Embryonic facial prominence (tissue), 1 donor: ENCODE data around the gene ALDH1B1.
"Not testable (repeated sequence)": the region's sequence is repeated elsewhere in the genome, so short reads cannot be mapped to it uniquely, and the experiment has no call there.

Experiments
- DNase-seq: peaks from one replicate; pipeline ENCODE4 v3.0.0-alpha.2; 2016; ENCODE audit errors: extremely low spot score

Gene ALDH1B1

DNA sequence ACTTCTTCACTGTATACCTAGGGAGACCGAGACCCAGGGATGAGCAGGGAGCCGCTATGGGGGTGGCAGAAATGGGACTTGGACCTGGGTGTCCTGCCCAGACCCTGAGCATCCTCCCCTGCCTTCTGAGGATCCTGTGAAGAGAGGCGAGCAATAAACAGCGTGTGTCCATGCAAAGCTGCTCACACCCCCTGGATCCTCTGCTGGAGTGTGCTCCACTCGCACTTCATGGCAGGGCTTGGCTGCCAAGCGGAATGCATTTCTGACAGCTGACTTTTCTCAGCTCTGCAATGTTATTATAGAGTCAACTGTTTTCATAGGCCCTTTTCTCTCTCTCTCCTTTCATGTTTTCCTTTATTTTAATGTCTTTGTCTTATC, 31.0 kb upstream of the ALDH1B1 start:
- DNase-seq = no peak

DNA sequence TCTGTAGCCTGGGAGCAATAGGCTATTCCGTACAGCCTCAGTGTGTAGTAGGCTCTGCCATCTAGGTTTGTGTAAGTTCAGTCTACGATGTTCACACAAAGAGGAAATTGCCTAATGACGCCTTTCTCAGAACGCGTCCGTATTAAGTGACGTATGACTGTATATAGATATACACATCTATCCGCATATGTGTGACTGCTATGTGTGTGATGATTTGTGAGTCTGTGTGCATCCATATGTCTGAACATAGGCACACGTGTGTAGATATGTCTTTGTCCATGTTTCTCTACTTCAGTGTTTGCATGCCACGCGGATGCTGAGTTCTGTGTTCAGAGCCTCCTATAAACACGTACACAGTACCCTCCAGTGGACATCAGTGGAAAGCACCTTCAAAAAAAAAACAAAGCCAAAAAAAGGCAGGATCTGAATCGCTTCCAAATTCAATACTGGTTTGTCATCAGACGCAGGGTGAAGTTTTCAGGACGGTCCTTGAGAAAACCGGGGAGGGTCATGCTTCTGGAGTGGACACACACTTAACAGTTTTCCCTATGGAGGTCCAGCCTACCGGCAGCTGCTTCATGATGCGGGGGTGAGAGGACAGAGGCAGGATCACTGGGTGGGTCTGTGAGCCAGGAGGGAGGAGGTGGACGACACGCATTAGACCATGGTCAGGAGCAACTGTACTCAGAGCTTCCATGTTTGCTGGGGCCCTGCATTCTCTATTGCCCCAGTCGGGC, 29.5 kb upstream of the ALDH1B1 start:
- peak; percentile 43 for DNase-seq

GRCh38 chr9:38363589-38363925, 28.9 kb upstream of the ALDH1B1 start:
- no peak for DNase-seq

DNA sequence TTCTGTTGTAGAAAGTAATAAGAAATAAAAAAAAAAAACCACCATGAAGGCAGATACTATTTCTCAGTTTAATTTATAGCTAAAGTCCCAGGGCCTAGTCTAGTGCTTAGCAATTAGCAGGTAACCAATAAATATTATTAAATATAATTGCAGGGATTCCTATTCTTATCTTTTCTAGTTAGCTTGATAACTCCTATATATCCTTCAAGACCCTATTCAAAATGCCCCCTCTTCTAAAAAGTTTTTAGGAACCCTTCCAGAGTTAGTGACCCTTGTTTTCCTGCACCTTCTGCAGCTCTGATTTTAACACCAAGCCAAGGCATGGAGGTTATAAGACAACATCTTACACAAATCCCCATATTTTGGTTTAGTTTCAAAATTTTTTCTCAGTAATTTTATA, 24.6 kb upstream of the ALDH1B1 start:
- no peak for DNase-seq

DNA sequence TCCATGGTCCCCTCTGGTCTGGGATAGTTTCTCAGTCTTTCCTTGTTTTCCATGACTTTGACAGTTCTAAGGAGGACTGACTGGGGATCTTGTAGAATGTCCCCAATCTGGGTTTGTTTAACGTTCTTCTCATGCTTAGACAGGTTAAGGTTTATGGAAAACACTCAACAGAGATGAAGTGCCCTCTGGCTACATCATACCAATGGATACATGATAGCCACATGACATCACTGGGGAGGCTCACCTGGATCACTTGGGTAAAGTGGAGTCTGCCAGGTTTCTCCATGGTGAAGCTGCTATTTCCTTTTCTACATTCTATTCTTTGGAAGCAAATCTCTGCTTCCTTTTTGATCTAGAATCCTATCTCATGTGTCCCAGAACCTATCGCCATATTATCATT, 23.8 kb upstream of the ALDH1B1 start:
- no peak for DNase-seq

- DNase-seq = no peak
Observed at GRCh38 chr9:38370176-38370575, 22.3 kb upstream of the ALDH1B1 start.

- DNase-seq = no peak
Observed at GRCh38 chr9:38371495-38371894, 21.0 kb upstream of the ALDH1B1 start.

GRCh38 chr9:38372762-38373619, 19.5 kb upstream of the ALDH1B1 start:
- DNase-seq = no peak

- no peak for DNase-seq
Observed at GRCh38 chr9:38373679-38374078, 18.8 kb upstream of the ALDH1B1 start.

DNA sequence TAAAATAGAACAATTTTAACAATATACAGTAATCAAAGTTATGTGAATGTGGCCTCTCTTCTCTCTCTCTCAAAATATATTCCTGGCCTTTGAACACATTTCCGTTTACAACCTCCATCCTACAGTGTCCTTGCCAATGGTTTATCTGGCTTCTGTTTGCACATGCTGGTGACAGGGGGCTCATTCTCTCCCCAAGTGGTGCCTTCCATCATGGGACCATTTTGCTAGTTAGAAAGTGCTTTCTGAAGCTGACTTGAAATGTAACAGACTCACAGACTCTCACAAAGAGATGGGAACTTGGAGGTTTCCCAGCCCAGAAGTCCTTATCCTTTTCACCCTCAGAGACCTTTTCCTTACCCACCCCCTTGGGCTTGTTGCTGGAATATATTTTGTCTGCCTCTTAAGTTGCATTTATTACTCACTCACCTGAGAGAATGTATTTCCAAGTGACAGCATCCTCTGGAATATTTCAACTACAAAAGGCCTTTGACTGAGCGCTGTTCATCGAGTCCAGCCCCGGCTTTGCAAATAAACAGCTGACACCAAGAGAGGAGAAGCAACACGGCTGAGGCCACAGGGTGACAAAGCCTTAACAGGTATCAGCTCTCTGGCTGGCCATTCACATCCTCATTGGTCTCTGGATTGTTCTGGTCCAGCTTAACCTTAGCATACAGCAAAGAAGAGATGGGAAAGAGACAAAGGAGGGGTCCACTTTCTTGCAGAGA, 17.5 kb upstream of the ALDH1B1 start:
- DNase-seq = no peak

GRCh38 chr9:38375572-38375963, 16.9 kb upstream of the ALDH1B1 start:
- no peak for DNase-seq

DNA sequence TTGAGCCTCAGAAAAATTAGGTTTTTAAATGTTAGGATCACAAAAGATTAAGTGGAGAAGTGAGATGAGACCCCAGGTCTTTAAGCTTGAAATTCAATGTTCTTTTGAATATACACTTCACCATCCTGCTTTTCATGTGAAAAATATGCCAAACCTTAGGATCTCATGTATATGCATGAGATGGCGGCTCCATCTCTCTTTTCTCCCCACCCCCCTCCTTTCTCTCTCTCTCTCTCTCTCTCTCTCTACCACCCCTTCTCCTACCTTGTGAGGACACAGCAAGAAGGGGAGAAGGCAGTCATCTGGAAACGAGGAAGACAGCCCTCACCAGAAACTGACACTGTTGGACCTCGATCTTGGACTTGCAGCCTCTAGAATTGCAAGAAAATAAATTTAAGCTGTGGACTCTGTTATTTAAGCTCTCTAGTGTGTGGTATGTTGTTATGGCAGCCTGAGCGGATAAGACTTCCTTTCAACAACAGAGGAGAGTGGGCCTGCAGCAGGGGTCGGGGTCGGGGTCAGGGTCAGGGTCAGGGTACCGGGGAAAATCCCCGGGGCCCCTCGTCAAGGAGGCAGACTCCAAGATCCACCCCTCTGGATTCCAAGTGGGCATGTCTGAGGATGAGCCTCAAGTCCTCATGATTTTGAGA, 16.4 kb upstream of the ALDH1B1 start:
- DNase-seq = no peak

- not testable (repeated sequence) for DNase-seq
Observed at GRCh38 chr9:38377336-38378083, 15.0 kb upstream of the ALDH1B1 start.

- no peak for DNase-seq
Observed at GRCh38 chr9:38380230-38380871, 12.2 kb upstream of the ALDH1B1 start.

DNA sequence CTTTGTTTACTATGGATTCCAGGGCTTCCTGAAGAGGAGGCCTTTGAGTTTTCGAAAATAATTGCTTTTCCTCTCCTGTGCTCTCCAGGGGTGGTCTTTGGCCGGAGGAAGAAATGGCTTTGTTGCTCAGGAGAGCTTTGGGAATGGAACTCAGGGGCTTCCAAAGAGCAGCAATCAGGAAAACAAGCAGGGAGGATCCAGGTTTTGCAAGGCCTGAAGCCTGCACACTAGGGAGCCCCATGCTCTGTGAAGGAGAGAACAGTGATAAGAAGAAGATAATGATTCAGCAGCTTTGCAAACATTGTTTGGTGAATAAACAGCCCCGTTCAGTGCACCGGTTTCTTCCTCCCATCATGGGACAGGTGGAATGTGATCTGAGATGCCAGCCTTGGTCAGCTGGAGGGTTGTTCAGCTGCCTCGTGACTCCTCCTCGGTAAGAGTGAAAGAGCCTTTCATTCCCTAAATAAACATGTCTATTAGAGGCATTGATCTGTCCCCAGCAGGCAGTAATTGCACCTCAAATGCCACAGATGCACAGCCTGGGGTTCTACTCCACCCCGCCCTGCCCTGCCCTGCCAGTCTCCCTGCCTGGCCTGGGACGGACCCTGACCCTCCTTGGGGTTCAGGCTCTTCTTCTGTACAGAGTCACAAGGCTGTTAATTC, 11.5 kb upstream of the ALDH1B1 start:
- no peak for DNase-seq

- DNase-seq = no peak
Observed at GRCh38 chr9:38382141-38382540, 10.4 kb upstream of the ALDH1B1 start.

DNA sequence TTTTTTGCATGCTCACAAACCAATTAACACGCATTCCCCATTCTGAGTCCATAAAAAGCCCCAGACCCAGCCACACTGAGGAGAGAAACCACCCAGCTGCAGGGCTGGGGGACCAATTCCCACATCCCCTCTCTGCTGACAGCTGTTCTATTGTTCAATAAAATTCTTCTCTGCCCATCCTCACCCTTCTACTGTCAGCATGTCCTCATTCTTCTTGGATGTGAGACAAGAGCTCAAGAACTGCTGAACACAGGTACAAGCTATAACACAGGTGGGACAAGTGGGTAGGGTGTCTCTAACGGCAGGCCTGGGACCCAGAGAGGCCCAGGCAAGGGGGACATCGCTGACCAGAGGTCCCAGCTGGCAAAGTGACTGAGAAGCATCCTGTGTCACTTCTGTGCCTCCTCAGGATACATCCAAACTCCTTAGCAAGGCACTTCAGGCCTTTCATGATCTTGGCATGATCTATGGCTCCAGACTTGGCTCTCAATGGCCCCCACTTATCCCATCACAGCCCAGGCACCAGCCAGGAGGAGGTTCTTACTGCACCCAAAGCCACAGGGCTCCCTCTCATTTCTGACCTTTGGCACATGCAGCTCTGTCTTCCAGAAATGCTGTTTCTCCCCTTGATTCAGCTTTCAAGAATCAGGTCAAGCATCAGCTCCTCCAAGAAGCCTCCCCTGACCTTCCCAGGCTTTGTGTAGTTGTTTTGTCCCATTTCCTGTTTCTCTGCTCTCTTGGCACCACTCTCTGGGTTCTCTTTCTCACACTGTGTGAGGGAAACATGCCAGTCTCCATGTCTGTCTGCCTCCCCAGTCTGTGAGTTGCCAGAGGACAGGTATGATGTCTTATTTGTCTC, 7.3 kb upstream of the ALDH1B1 start:
- DNase-seq = no peak

GRCh38 chr9:38385896-38386295, 6.6 kb upstream of the ALDH1B1 start:
- no peak for DNase-seq

DNA sequence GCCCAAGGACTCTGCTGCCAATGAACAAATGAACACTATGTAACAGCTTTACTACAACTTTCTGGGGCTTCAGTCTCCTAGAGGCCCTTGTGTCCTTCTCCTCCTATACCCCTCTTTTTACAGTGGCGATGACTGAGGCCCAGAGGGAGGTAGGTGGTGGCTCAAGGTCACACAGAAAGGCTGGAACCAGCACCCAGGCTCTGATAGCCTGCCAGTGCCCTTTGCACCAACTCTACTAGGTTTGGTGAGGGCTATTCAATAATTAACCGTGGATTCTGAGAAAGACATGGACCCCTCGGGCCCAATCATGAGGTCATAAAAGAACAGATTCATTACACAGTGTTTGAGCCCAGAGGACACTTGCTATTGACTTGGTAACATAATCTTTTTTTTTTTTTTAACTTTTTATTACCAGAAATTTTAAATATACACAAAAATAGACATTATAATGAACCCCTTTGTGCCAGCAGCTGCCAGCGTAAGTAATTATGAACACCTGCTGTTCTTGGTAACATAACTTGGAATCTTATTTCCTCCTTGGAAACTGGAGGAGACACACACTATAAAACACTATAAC, 6.1 kb upstream of the ALDH1B1 start:
- no peak for DNase-seq
